Activated naive CD4-positive, alpha-beta T cell treated with anti-CD3 and anti-CD28 coated beads, Interleukin-2, amount 10 ng/mL, durations not matched to agents 7 days and 5 days (primary cell): ENCODE data around the gene SORCS3.
A peak's percentile ranks its signal among the peaks of the same experiment; 100 is the strongest.

Experiments used
- CTCF ChIA-PET: fragments of 350-600 bp; sonication (Branson Sonifier 250); formaldehyde crosslinking; loops from one replicate; lab custom pipeline; 2021; ENCODE audit warnings: antibody characterized with exemption; lab: Charles Lee
- DNase-seq: peaks from one replicate; pipeline ENCODE4 v3.0.0-alpha.2; 2020
- H3K27ac Mint-ChIP-seq: one replicate; pipeline ENCODE4 v1.8.0; 2021; ENCODE audit warnings: mild to moderate bottlenecking, moderate library complexity, mixed read lengths
- H3K27me3 Mint-ChIP-seq: one replicate; pipeline ENCODE4 v1.8.0; 2021; ENCODE audit warnings: mild to moderate bottlenecking, mixed read lengths
- H3K36me3 Mint-ChIP-seq: one replicate; pipeline ENCODE4 v1.8.0; 2021; ENCODE audit warnings: mixed read lengths
- H3K4me1 Mint-ChIP-seq: one replicate; pipeline ENCODE4 v1.8.0; 2021; ENCODE audit warnings: mixed read lengths
- H3K4me3 Mint-ChIP-seq: one replicate; pipeline ENCODE4 v1.8.0; 2021; ENCODE audit warnings: mild to moderate bottlenecking, moderate library complexity, mixed read lengths
- H3K9me3 Mint-ChIP-seq: one replicate; pipeline ENCODE4 v1.8.0; 2021; ENCODE audit warnings: mixed read lengths

The SORCS3 gene

DNA sequence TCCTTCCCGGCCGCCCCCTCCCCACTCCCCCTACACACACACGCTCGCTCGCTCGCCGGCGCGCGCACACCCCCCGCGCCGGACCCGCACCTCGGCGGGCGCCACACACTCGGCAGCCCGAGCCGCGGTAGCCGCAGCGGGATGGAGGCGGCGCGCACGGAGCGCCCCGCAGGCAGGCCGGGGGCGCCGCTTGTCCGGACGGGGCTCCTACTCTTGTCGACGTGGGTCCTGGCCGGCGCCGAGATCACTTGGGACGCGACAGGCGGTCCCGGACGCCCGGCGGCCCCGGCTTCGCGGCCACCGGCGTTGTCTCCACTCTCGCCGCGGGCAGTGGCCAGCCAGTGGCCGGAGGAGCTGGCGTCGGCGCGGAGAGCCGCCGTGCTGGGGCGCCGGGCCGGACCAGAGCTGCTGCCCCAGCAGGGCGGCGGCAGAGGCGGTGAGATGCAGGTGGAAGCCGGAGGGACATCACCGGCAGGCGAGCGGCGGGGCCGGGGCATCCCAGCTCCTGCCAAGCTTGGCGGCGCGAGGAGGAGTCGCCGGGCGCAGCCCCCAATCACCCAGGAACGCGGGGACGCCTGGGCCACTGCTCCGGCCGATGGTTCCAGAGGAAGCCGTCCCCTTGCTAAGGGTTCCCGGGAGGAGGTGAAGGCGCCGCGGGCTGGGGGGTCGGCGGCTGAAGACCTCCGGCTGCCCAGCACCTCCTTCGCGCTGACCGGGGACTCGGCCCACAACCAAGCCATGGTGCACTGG lies at the start of gene SORCS3:
SORCS3 (plus strand) TSS at position 104 of the 750 bp plus-strand sequence.
- no peak for DNase-seq
- Mint-ChIP-seq H3K4me3 (no peak within 1 kb of the TSS), H3K9me3 (no peaks in the 10 kb centered on the region), H3K36me3 (no peaks in the 10 kb centered on the region), H3K4me1 (peaks cover 2% of the 10 kb centered on the region), H3K27me3 (peaks cover 93% of the 10 kb centered on the region), H3K27ac (no peak within 1 kb of the TSS)
- CTCF ChIA-PET = interaction anchor here (0.6 kb wide), 1 partner anchor 705 kb away, joined by 3 read pairs; no protein-coding TSS in a partner anchor

GRCh38 chr10:104591441-104591840 lies 49.6 kb upstream of the SORCS3 start:
- CTCF ChIA-PET = interaction anchor here (2.5 kb wide), 1 partner anchor 11 kb away, joined by 7 read pairs; no protein-coding TSS in a partner anchor
- no peak for DNase-seq
- Mint-ChIP-seq H3K27ac (no peak overlapping the region), H3K9me3 (no peaks in the 10 kb centered on the region), H3K4me3 (no peak overlapping the region), H3K36me3 (no peaks in the 10 kb centered on the region), H3K27me3 (peaks cover 7% of the 10 kb centered on the region), H3K4me1 (peaks cover 9% of the 10 kb centered on the region)

DNA sequence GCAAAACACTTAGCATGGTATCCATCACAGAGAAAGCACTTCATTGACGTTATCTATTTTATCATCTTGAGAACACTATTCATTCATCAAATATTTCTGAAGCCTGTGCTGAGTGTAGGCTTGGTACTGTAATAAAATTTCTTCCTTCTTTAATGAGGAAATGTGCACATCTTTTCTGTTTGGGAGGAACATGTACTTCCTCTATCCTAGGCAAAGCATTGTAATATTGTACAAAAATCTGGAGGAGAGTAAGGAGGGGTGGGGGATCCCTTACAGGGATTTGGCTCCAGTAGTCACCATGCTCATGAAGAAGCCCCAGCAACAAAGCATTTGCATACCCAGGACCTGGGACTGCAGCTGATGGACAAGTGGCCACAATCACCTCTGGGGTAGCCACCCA lies 39.9 kb upstream of the SORCS3 start:
- CTCF ChIA-PET = no interaction called here
- H3K36me3 Mint-ChIP-seq = no peaks in the 10 kb centered on the region
- no peak overlapping the region for H3K27ac Mint-ChIP-seq
- no peak for DNase-seq
- no peak overlapping the region for H3K4me3 Mint-ChIP-seq
- peaks cover 7% of the 10 kb centered on the region for H3K27me3 Mint-ChIP-seq
- H3K4me1 Mint-ChIP-seq = no peaks in the 10 kb centered on the region
- H3K9me3 Mint-ChIP-seq = no peaks in the 10 kb centered on the region

GRCh38 chr10:104608091-104608828 lies 32.8 kb upstream of the SORCS3 start:
- Mint-ChIP-seq H3K4me1 (no peaks in the 10 kb centered on the region), H3K36me3 (no peaks in the 10 kb centered on the region), H3K27me3 (peaks cover 4% of the 10 kb centered on the region), H3K9me3 (peaks cover 2% of the 10 kb centered on the region), H3K27ac (no peak overlapping the region), H3K4me3 (no peak overlapping the region)
- no peak for DNase-seq
- CTCF ChIA-PET = interaction anchor here (0.6 to 0.9 kb wide), 3 partner anchors 20 to 394 kb away, joined by 3 to 4 read pairs (median 3); no protein-coding TSS in a partner anchor

GRCh38 chr10:104612571-104613205 lies 28.4 kb upstream of the SORCS3 start:
- no peak overlapping the region for H3K4me3 Mint-ChIP-seq
- CTCF ChIA-PET = interaction anchor here (1.4 to 1.7 kb wide), 2 partner anchors 33 to 206 kb away, joined by 5 to 9 read pairs; no protein-coding TSS in a partner anchor

DNA sequence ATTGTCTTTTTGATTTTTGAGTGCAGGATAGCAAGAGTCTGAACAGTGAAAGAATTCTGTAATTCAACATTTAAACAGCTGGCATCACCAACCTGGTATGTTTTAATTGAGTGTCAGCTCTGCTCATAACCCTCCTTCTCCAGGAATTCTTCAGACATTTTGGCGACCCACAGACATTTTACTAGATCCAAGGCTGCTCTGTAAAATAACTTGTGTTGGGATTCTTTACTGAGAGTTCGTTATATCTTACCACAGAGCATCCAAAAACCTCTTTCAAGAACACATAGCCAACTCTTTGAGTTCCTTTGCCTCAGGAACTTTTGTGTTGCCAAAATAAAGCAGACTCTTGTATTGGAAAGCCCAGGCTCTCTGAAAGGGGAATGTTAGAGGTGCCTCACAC lies 27.7 kb upstream of the SORCS3 start:
- no peaks in the 10 kb centered on the region for H3K4me1 Mint-ChIP-seq
- H3K9me3 Mint-ChIP-seq = peaks cover 2% of the 10 kb centered on the region
- H3K27me3 Mint-ChIP-seq = peaks cover 7% of the 10 kb centered on the region
- H3K27ac Mint-ChIP-seq = no peak overlapping the region
- DNase-seq = no peak
- H3K36me3 Mint-ChIP-seq = no peaks in the 10 kb centered on the region
- H3K4me3 Mint-ChIP-seq = no peak overlapping the region
- CTCF ChIA-PET = interaction anchor here (0.6 to 1.7 kb wide), 4 partner anchors 8 to 207 kb away, joined by 3 to 9 read pairs (median 4); no protein-coding TSS in a partner anchor

More at GRCh38 chr10:104612571-104613205, 28.4 kb upstream of the SORCS3 start:
- Mint-ChIP-seq H3K4me1 (no peaks in the 10 kb centered on the region), H3K27me3 (peaks cover 10% of the 10 kb centered on the region), H3K36me3 (no peaks in the 10 kb centered on the region), H3K9me3 (peaks cover 2% of the 10 kb centered on the region), H3K27ac (no peak overlapping the region)
- no peak for DNase-seq

GRCh38 chr10:104614245-104614831 lies 26.8 kb upstream of the SORCS3 start:
- H3K27ac Mint-ChIP-seq = no peak overlapping the region
- H3K27me3 Mint-ChIP-seq = peaks cover 5% of the 10 kb centered on the region
- CTCF ChIA-PET = interaction anchor here (0.6 to 2.0 kb wide), 6 partner anchors 9 to 322 kb away, joined by 3 to 8 read pairs (median 4); no protein-coding TSS in a partner anchor
- no peak overlapping the region for H3K4me3 Mint-ChIP-seq
- H3K4me1 Mint-ChIP-seq = no peaks in the 10 kb centered on the region
- H3K9me3 Mint-ChIP-seq = no peaks in the 10 kb centered on the region
- no peaks in the 10 kb centered on the region for H3K36me3 Mint-ChIP-seq
- peak; percentile 43 for DNase-seq

- CTCF ChIA-PET = interaction anchor here (1.1 to 2.0 kb wide), 4 partner anchors 21 to 323 kb away, joined by 3 to 8 read pairs (median 5); no protein-coding TSS in a partner anchor
Observed at GRCh38 chr10:104615136-104615535, 26.0 kb upstream of the SORCS3 start.

GRCh38 chr10:104617831-104618230 lies 23.3 kb upstream of the SORCS3 start:
- CTCF ChIA-PET = interaction anchor here (1.2 kb wide), 1 partner anchor 15 kb away, joined by 3 read pairs; no protein-coding TSS in a partner anchor
- Mint-ChIP-seq H3K36me3 (no peaks in the 10 kb centered on the region), H3K27ac (no peak overlapping the region), H3K27me3 (peaks cover 15% of the 10 kb centered on the region), H3K4me3 (no peak overlapping the region), H3K4me1 (no peaks in the 10 kb centered on the region), H3K9me3 (no peaks in the 10 kb centered on the region)
- DNase-seq = no peak

More at GRCh38 chr10:104615136-104615535, 26.0 kb upstream of the SORCS3 start:
- DNase-seq = no peak
- Mint-ChIP-seq H3K36me3 (no peaks in the 10 kb centered on the region), H3K4me3 (no peak overlapping the region), H3K27me3 (peaks cover 5% of the 10 kb centered on the region), H3K4me1 (no peaks in the 10 kb centered on the region), H3K9me3 (no peaks in the 10 kb centered on the region), H3K27ac (no peak overlapping the region)

DNA sequence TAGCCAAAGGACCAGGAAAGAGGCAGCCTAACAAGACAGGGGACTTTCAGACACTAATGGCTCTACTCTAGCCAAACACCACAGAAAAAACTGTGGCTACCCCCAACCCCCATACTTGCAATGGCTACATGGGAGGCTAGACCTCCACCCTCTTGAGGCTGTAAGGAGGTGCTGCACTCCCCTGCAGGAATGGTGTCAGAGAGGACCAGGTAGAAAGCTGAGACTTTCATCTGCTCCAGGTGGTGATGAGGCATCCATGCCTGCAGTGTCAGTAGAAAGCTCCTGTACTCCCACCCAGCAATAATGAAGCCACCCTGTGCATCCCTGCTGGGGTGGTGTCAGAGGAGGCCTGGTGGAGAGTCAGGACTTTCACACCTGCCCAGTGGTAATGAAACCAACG lies 18.9 kb upstream of the SORCS3 start:
- CTCF ChIA-PET = interaction anchor here (0.9 to 1.0 kb wide), 2 partner anchors 36 to 42 kb away, joined by 3 read pairs; no protein-coding TSS in a partner anchor
- no peak overlapping the region for H3K27ac Mint-ChIP-seq
- H3K36me3 Mint-ChIP-seq = no peaks in the 10 kb centered on the region
- no peaks in the 10 kb centered on the region for H3K4me1 Mint-ChIP-seq
- peaks cover 19% of the 10 kb centered on the region for H3K27me3 Mint-ChIP-seq
- no peaks in the 10 kb centered on the region for H3K9me3 Mint-ChIP-seq
- H3K4me3 Mint-ChIP-seq = no peak overlapping the region
- no peak for DNase-seq

- no peak overlapping the region for H3K27ac Mint-ChIP-seq
- H3K36me3 Mint-ChIP-seq = no peaks in the 10 kb centered on the region
- DNase-seq = peak; percentile 31
- no peaks in the 10 kb centered on the region for H3K9me3 Mint-ChIP-seq
- CTCF ChIA-PET = interaction anchor here (0.9 to 1.0 kb wide), 2 partner anchors 36 to 42 kb away, joined by 3 read pairs; no protein-coding TSS in a partner anchor
- H3K4me3 Mint-ChIP-seq = no peak overlapping the region
- peaks cover 19% of the 10 kb centered on the region for H3K27me3 Mint-ChIP-seq
- H3K4me1 Mint-ChIP-seq = no peaks in the 10 kb centered on the region
Observed at GRCh38 chr10:104622598-104623209, 18.4 kb upstream of the SORCS3 start.

DNA sequence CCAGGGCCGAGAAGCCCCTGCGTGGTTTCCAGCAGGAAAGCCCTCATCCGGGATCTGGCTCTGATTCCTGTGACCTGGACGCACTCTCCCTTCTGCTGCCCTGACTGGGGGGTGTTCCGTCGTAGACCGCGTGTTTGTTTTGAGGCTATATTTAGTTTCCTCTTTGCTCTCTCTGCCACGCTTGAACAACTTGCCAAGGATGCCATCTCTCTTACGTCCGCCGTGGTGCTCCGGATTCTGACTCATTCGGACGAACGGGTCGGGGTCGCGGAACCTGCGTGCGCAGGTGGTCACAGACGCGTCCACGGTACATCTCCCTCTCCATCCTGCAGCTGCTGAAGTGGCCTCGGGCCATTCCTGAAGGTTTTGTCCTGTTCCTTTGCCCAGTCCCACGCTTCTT lies 10.4 kb upstream of the SORCS3 start:
- CTCF ChIA-PET = no interaction called here
- H3K9me3 Mint-ChIP-seq = no peaks in the 10 kb centered on the region
- H3K27ac Mint-ChIP-seq = no peak overlapping the region
- H3K36me3 Mint-ChIP-seq = no peaks in the 10 kb centered on the region
- peaks cover 16% of the 10 kb centered on the region for H3K27me3 Mint-ChIP-seq
- no peak overlapping the region for H3K4me3 Mint-ChIP-seq
- H3K4me1 Mint-ChIP-seq = no peaks in the 10 kb centered on the region
- DNase-seq = no peak

GRCh38 chr10:104631946-104632345 lies 9.1 kb upstream of the SORCS3 start:
- no peaks in the 10 kb centered on the region for H3K4me1 Mint-ChIP-seq
- no peaks in the 10 kb centered on the region for H3K9me3 Mint-ChIP-seq
- H3K4me3 Mint-ChIP-seq = no peak overlapping the region
- no peaks in the 10 kb centered on the region for H3K36me3 Mint-ChIP-seq
- H3K27me3 Mint-ChIP-seq = peaks cover 23% of the 10 kb centered on the region
- no peak overlapping the region for H3K27ac Mint-ChIP-seq
- no peak for DNase-seq
- CTCF ChIA-PET = no interaction called here
